NK-92 treated with Interleukin-12 subunit alpha and Interleukin-12 subunit beta, amount 100 ng/mL, for 24 hours (cell line): ENCODE measurements around the gene LMF1.
"Not testable (repeated sequence)": the region's sequence is repeated elsewhere in the genome, so short reads cannot be mapped to it uniquely, and the experiment has no call there.

Experiments used
- DNase-seq: peaks from one replicate; lab custom pipeline; 2025; lab: John Stamatoyannopoulos, UW

Gene LMF1

GRCh38 chr16:970386-970765 lies 408 bp downstream of the LMF1 start:
- no peak for DNase-seq

- no peak for DNase-seq
Measured at GRCh38 chr16:969508-970385, 1.0 kb downstream of the LMF1 start.

DNA sequence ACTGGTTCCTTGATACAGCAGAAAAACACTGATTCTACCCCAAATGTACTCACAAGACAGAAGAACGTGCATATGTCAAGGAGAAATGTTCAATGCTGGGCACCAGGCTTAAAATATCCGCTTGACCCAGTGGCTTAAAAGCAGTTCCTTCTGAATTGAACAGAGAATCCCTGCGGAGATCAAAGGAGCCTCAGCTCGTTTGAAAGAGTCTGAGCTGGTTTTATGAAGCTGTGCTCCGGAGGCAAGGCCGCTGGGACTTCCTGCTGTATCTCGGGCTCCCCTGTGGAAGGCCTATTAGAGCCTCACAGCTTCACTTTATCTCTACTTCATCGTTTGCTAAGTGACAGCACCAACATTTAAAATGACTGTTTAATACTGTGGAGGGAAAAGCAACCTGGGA lies 2.2 kb downstream of the LMF1 start:
- DNase-seq = no peak

DNA sequence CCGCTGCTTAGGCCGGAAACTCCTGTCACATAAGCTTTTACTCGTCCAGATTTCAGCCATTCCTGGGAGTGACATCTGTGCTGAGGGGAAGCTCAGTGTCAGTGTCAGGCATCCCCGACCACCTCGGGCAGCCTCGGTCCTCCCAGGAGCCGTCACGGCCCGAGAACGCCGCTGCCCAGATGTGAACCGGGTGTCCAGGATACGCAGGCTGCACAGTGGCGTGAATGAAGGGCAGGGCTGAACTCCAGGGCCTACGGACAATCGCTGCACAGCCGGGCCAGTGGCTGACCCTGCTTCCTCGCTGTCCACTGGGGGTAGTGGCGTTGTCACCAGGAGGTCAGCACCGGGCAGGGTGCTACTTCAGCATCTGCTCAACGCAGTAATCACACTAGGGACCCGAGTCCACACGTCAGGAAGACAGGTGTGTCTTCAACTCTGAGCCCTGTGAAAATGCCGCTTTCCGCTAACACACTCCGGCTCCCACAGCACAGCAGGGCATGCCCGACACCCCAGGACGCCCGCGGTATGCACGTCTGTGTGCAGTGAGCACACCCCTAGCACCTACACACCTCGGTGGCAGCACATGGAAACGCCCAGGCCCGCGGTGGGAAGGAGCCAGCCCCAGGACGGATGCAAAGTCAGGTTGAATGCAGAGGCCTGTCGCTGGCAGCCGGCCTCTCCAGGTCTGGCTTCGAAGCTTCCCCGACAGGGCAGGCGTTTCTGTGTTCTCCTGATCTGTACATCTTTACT lies 3.1 kb downstream of the LMF1 start:
- DNase-seq = no peak

GRCh38 chr16:967077-967541 lies 3.7 kb downstream of the LMF1 start:
- no peak for DNase-seq

DNA sequence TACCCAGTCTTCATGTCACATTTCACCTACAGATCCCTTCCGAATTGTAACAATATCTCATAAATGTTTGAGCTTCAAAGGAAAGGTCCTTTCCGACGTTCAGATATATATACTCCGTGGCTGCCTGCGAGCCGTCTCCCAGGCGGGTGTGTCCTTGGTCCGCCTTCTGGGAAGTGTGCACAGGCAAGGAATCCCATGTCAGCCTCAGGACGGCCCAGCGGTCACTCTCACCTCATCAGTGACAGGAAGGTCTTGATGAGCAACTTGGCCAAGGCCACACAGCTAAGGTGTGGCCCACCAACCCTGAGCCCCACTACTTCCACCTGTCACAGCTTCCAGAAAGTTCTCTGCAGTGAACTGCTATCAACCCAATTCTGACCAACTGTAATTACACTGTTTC lies 4.3 kb downstream of the LMF1 start:
- DNase-seq = no peak

- no peak for DNase-seq
Measured at GRCh38 chr16:966035-966434, 4.7 kb downstream of the LMF1 start.

GRCh38 chr16:965487-965886 lies 5.3 kb downstream of the LMF1 start:
- DNase-seq = no peak

DNA sequence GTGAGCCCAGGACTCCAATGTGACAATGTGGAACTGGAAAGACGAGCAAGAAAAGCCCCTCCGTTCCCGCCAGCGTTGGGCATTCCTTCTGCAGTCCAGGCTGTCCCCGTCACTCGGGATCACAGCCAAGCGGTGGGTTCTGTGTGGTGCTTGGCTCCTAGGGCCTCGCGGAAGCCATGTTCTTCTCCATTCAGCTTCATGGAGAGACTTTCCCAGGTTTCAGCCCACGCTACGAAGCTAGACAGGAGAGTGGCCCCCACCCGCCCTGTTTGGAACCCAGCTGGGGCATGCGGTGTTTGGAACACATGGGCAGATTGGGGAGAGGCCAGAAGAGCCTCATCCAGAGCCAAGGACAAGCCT lies 5.8 kb downstream of the LMF1 start:
- no peak for DNase-seq

GRCh38 chr16:964356-965035 lies 6.3 kb downstream of the LMF1 start:
- DNase-seq = no peak

DNA sequence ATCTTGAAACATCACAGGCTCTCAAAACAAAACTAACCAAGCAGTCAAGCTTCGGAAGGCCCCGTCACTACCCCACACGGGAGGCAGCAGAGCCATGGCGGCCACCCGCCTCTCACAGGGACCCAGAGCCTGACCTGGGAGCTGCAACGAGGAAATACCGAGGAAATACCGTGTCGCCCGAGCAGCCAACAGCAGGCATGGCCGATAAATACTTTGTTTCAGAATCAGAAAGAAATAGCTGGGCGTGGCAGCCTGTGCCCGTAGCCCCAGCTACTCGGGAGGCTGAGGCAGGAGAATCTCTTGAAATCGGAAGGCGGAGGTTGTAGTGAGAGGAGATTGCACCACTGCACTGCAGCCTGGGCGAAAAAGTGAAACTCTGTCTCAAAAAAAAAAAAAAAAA lies 6.9 kb downstream of the LMF1 start:
- DNase-seq = no peak

DNA sequence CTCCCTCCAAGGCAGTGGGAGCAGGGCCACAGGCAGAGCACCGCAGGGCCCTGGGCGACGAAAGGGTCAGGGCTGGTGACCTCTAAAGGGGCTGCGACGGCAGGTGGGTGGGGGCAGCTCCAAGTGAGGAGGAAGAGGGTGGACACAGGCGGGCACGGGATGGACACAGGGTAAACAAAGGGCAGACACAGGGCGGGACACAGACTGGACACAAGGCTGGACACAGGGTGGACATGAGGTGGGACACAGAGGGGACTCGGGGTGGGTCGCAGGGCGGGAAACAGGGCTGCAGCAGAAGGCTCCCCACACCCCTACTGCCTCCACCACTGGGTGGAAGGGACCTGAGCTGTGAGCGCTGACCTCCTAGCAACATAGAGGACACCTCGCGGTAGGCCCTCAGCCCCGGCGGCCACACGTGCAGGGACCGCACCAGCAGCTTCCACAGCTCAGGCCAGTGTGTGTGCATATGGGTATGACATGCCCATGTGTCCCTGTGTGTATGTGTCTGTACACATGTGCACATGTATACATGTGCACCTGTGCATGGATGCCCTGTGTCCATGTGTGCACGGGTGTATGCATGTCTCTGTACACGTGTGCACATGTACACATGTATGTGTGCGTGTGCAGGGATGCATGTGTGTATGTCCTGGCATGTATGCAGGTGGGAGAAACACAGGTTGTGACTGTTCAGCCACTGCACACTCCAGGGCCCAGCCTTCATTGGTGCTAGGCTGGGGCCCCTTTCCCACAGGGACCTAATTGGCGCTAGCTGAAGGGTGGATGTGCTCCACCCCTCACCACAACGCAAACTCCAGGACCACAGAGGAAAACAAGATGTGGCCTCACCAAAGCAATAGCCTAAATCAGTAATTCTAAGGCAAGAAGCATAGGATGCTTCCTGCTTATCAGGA lies 7.6 kb downstream of the LMF1 start:
- no peak for DNase-seq

- DNase-seq = no peak
Measured at GRCh38 chr16:962366-962765, 8.4 kb downstream of the LMF1 start.

DNA sequence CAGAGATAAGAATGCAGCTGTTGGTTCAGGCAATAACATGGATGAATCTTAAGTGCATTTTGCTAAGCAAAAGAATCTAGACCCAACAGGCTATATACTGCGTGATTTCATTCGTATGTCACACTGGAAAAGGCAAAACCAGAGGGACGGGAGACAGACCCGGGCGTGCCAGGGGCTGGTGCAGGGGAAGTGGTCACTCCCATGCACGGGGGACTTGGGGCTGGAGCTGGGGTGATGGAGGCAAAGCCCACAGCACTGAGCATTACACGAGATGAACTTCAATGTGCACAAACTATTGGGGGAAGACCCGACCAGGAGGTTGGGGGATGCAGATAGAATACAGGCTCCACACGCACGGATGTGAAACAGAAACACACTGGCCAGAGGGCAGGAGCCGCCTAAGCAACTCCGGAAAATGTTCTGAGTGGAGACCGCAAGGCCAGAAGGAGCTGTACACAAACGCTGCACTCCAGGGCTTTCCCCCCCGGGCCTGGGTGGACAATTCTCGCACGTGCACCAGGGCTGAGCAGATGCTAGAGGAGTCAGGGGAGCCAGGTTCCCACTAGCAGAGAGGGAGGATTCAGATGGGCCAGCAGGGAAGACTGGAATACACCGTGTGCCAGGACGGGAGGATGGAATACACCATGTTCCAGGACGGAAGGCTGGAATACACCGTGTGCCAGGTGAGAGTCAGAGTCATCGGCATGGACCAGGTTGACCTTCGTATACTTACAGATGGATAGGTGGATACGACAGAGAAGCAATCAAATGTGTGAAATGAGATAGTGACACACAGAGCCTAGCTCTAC lies 11.3 kb downstream of the LMF1 start:
- no peak for DNase-seq

DNA sequence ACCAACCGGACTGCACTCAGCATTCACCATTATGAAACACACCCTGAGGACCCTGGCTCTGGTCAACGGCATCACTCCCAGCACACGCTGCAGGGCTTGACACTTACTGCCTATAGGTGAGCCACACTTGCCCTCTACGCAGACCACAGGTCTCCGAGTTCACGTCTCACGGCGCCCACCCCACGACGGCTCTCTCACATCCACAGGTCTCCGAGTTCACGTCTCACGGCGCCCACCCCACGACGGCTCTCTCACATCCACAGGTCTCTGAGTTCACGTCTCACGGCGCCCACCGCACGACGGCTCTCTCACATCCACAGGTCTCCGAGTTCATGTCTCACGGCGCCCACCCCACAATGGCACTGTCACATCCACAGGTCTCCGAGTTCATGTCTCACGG lies 15.0 kb downstream of the LMF1 start:
- not testable (repeated sequence) for DNase-seq

GRCh38 chr16:953818-954217 lies 17.0 kb downstream of the LMF1 start:
- not testable (repeated sequence) for DNase-seq

GRCh38 chr16:952321-952720 lies 18.5 kb downstream of the LMF1 start:
- no peak for DNase-seq

GRCh38 chr16:951660-952301 lies 19.0 kb downstream of the LMF1 start:
- no peak for DNase-seq

GRCh38 chr16:950733-951573 lies 19.8 kb downstream of the LMF1 start:
- DNase-seq = not testable (repeated sequence)
